ENCODE measurements around the gene RPE. TPM values are rescaled to one million over a fixed set of nuclear protein-coding genes. Genes with fewer than 3 reads are reported as not detected.

Gene RPE
- 10 to 100 TPM; 48.8 to 68.2 (median 55.4) TPM for total RNA-seq

DNA sequence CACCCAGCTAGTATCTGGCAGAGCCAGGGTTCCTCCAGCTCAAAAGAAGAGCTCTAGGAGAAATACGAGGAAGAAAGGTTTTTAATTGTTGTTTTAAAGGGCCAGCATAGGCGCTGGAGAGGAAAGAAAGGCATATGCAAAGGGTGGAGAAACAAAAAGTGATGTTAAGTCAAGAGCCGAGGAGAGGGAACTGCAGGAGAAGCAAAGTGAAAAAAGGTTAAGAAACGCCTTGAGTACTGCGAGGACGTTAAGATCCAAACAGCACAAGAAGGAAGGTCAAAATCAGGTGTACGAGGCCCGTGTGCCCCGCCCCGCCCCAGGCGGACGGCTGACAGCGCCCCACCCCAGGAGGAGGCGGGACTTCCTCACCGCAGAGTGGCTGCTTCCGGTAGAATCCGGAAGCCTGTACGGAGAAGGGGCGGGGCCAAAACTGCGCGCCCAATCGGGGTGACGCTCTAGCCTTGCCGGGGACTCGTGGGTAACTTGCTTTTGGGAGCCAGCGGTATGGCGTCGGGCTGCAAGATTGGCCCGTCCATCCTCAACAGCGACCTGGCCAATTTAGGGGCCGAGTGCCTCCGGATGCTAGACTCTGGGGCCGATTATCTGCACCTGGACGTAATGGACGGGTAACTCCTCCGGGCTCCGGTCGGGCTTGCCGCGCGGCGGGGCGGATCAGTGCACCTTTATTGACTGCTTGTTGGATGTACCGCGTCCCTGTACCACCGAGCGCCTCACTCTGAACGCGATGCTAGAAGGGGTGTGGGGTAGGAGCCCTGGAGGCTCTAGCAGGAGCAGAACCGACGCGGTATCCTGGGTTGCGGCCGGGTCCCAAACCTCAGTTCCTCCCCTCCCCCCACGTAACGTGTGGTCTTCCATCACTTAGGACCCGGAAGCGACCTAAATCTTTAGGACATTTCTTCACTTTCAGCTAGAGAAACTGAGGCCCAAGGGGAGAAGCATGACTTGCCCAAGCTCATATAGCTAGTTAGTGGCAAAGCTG, at the start of gene RPE:
TSS of gene RPE (plus strand) at position 481 of the 1,000 bp plus-strand sequence. CDS start at position 505, 24 bp downstream.
- Histone ChIP-seq H3K4me1 (peaks cover 0 to 9% of the 10 kb centered on the region in 2 donors), H3K36me3 (no peaks in the 10 kb centered on the region), H3K9me3 (no peaks in the 10 kb centered on the region), H3K4me3 (peak within 1 kb of the TSS; percentile 67 to 90 (median 79)), H3K27me3 (no peaks in the 10 kb centered on the region), H3K27ac (peak within 1 kb of the TSS; percentile 70 to 80)
- intact Hi-C loops (cut with DNase I; ENCODE audit: low total_unique reads) = no loop called here
- no peak for TF ChIP-seq POLR2A (IDR thresholded peaks at IDR 0.05)
- TF ChIP-seq POLR2AphosphoS5 (IDR thresholded peaks at IDR 0.05) = peak in 1 of 3 donors; percentile 35
- peak; percentile 90 to 95 for DNase-seq (ENCODE audit: low spot score in 2 of 2)

DNA sequence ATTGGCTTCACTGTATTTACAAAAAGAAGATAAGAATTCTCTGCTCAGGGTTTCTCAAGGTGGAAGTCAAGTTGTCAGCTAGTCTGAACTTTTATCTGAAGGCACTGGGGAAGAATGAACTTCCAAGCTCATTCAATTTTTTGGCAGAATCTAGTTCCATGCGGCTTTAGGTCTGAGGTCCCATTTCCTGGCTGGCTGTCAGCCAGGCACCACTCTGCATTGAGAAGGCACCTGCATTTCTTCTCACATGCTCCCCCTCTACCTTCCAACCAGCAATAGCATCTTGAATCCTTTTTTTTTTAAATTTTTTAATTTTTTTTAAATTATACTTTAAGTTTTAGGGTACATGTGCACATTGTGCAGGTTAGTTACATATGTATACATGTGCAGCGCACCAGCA, 46.2 kb upstream of the RPE start:
- no peak overlapping the region for H3K4me3 ChIP-seq
- H3K4me1 ChIP-seq = no peaks in the 10 kb centered on the region
- no peak for DNase-seq (ENCODE audit: low spot score in 2 of 2)
- no peaks in the 10 kb centered on the region for H3K27me3 ChIP-seq
- H3K9me3 ChIP-seq = no peaks in the 10 kb centered on the region
- no peaks in the 10 kb centered on the region for H3K36me3 ChIP-seq
- intact Hi-C loops (cut with DNase I; ENCODE audit: low total_unique reads) = no loop called here
- H3K27ac ChIP-seq = no peak overlapping the region
- TF ChIP-seq, protein P1, sequence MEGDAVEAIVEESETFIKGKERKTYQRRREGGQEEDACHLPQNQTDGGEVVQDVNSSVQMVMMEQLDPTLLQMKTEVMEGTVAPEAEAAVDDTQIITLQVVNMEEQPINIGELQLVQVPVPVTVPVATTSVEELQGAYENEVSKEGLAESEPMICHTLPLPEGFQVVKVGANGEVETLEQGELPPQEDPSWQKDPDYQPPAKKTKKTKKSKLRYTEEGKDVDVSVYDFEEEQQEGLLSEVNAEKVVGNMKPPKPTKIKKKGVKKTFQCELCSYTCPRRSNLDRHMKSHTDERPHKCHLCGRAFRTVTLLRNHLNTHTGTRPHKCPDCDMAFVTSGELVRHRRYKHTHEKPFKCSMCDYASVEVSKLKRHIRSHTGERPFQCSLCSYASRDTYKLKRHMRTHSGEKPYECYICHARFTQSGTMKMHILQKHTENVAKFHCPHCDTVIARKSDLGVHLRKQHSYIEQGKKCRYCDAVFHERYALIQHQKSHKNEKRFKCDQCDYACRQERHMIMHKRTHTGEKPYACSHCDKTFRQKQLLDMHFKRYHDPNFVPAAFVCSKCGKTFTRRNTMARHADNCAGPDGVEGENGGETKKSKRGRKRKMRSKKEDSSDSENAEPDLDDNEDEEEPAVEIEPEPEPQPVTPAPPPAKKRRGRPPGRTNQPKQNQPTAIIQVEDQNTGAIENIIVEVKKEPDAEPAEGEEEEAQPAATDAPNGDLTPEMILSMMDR (IDR thresholded peaks at IDR 0.05) = no peak

DNA sequence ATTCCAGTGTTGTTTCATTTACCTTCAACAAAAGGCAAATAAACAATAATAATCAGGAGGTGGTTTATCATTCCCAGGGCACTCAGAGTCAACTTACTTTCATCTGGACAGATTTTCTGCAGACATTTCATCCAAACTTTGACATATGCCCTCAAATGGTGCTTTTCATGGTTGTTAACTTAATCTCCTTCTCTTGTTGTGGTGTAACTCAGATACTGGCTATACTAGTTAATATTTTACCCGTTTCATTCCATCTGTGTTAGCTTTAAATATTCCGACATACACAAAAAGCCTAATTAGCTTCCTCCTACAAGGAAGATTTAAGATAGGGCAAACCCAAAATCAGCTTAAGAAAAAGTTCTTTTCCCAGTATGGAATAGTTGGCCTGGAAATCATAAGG, 44.4 kb upstream of the RPE start:
- H3K36me3 ChIP-seq = no peaks in the 10 kb centered on the region
- no peak for DNase-seq (ENCODE audit: low spot score in 2 of 2)
- H3K9me3 ChIP-seq = no peaks in the 10 kb centered on the region
- H3K27ac ChIP-seq = no peak overlapping the region
- H3K4me3 ChIP-seq = no peak overlapping the region
- H3K27me3 ChIP-seq = no peaks in the 10 kb centered on the region
- H3K4me1 ChIP-seq = no peaks in the 10 kb centered on the region
- intact Hi-C loops (cut with DNase I; ENCODE audit: low total_unique reads) = no loop called here
- TF ChIP-seq POLR2AphosphoS5 (IDR thresholded peaks at IDR 0.05) (no peak), POLR2A (IDR thresholded peaks at IDR 0.05) (no peak)
- TF ChIP-seq, protein P1 (IDR thresholded peaks at IDR 0.05) = no peak

DNA sequence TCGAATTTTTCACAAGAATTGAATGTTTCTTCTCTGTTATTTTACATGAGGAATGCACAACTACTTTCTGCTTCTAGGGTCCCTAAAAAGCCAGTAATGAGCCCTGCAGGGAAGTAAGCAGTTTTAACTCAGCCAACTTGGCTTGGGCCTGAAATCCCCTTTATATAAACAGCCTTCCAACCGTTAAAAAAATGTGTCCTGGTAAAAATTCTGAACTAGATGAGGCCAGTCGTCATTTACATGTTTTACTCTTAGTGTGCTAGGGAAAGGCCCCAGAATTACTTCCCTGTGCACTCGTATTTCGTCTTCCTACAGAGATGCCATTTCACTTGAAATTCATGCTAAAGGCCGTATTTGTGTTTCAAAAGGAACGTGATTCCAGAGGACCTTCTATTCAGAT, 42.4 kb upstream of the RPE start:
- intact Hi-C loops (cut with DNase I; ENCODE audit: low total_unique reads) = no loop called here
- H3K27ac ChIP-seq = no peak overlapping the region
- no peaks in the 10 kb centered on the region for H3K27me3 ChIP-seq
- H3K4me3 ChIP-seq = no peak overlapping the region
- no peaks in the 10 kb centered on the region for H3K4me1 ChIP-seq
- H3K9me3 ChIP-seq = no peaks in the 10 kb centered on the region
- H3K36me3 ChIP-seq = no peaks in the 10 kb centered on the region
- TF ChIP-seq POLR2AphosphoS5 (IDR thresholded peaks at IDR 0.05) = no peak
- TF ChIP-seq, protein P1 (IDR thresholded peaks at IDR 0.05) = no peak
- no peak for TF ChIP-seq POLR2A (IDR thresholded peaks at IDR 0.05)
- DNase-seq (ENCODE audit: low spot score in 2 of 2) = no peak

DNA sequence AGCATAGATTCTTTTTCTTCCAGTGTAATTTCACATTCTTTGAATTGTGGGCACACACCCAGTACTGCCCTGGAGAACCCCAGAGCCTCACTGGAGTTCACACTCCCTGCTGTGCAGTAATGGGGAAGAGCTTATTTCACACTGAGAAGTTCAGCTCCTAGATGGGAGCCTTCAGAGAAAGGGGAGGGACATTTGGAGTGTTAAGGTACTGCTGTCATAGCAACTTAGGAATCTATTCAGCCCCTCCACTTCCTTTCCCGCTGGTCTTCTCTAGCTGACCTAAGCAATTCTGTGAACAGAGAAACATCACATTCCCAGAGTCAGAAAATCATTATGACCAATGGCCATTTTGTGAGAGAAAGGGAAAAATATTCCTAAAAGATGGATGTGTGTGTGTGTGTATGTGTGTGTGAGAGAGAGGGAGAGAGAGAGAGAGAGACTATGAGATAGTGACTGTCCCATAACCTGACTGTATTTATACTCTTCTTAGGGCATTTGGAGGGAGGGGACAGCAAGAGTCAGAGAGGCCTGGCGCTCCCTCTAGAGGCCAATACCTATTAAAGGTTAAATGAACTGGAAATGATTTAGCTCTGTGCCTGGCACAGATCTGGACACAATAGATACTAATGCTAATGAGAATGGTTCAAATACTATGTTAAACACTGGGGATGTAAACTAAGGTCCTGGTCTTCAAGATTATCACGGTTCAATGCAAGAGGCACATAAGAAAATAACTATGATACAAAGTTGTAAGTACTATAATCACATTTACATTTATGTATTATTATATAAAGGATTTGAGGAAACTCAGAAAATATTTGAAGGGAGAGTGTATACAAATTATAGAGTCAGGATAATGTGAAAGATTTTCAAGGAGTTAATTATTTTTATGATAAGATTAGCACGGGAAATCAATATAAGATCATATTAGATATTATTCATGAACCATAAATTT, 41.5 kb upstream of the RPE start:
- no peaks in the 10 kb centered on the region for H3K27me3 ChIP-seq
- no peak for DNase-seq (ENCODE audit: low spot score in 2 of 2)
- H3K4me3 ChIP-seq = no peak overlapping the region
- H3K27ac ChIP-seq = no peak overlapping the region
- intact Hi-C loops (cut with DNase I; ENCODE audit: low total_unique reads) = no loop called here
- no peaks in the 10 kb centered on the region for H3K36me3 ChIP-seq
- no peaks in the 10 kb centered on the region for H3K9me3 ChIP-seq
- TF ChIP-seq POLR2AphosphoS5 (IDR thresholded peaks at IDR 0.05) (no peak), POLR2A (IDR thresholded peaks at IDR 0.05) (no peak)
- TF ChIP-seq, protein P1 (IDR thresholded peaks at IDR 0.05) = peak in 2 of 3 donors; percentile 27 to 29
- H3K4me1 ChIP-seq = no peaks in the 10 kb centered on the region

Measured in breast epithelium (tissue), 4 donors.